Activated naive CD4-positive, alpha-beta T cell treated with anti-CD3 and anti-CD28 coated beads, Interleukin-2, amount 50 U/mL, for 16 hours (primary cell): ENCODE data around the gene ACAP1.
A peak's percentile ranks its signal among the peaks of the same experiment; 100 is the strongest.
"Not testable (repeated sequence)": the region's sequence is repeated elsewhere in the genome, so short reads cannot be mapped to it uniquely, and the experiment has no call there.

ENCODE experiments used
- DNase-seq: peaks from one replicate; pipeline ENCODE4 v3.0.0-alpha.2; 2020

Gene ACAP1

DNA sequence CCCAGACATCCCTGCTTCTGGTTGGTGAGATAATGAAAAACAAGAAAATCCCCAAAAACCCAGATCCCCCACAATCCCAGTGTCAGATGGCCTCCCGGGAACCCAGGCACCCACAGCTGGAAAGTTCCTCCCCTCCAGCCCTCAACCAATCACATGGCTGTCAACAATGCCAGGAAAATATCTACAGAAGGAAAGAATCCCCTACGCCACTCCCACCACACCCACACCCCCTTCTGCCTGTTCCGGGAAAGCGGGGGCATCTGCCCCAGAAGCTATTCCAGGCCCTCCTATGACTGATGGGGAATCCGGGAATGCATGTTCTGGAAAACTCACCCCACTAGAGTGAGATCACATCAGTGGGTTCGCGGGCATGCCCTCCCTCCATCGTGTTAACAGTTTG lies 20.4 kb downstream of the ACAP1 start:
- DNase-seq: no peak

DNA sequence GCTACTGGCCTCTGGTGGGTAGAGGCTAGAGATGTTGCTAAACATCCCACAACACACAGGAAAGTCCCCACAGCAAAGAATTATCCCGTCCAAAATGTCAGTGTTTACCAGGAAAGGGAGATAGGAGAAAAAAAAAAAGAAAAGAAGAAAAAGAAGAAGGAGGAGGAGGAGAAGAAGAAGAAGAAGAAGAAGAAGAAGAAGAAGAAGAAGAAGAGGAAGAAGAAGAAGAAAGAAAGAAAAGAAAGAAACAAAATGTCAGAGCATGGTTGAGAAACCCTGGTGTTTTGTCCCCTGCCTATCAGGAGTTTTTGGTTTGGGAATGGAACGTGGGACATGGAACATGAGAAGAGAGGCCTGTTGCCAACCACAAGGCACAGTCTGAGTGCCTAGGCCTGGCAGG lies 21.1 kb downstream of the ACAP1 start:
- no peak for DNase-seq

DNA sequence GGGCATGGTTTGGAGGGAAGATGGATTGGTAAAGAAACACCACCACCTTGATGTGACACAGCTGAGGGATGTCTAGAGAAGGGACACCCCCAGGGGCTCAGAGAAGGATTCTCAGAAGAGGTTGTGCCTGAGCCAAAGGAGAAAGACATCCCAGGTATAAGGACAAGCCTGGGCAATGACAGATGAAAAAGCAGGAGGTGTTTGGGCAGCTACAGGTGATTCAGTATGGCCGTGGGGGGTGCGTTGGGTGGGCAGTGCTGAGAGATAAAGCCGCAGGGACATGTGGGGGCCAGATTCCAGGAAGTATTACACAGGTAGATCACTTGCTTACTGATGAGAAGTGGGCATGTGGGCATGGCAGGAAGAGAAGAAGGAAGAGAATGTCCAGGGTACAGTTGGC lies 25.6 kb downstream of the ACAP1 start:
- DNase-seq: no peak

DNA sequence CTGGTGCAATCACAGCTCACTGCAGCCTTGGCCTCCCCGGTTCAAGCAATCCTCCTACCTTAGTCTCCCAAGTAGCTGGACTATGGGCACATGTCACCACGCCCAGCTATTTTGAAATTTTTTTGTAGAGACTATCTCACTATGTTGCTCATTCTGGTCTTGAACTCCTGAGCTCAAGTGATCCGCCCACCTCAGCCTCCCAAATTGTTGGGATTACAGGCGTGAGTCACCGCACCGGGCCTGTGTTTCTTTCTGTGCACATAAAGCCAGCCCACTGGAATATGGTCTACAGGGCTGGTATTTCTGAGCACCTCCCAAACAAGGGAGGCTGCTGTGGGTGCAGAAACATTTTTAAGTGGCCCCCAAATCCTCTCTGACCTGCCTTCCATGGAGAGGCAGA lies 27.0 kb downstream of the ACAP1 start:
- no peak for DNase-seq

DNA sequence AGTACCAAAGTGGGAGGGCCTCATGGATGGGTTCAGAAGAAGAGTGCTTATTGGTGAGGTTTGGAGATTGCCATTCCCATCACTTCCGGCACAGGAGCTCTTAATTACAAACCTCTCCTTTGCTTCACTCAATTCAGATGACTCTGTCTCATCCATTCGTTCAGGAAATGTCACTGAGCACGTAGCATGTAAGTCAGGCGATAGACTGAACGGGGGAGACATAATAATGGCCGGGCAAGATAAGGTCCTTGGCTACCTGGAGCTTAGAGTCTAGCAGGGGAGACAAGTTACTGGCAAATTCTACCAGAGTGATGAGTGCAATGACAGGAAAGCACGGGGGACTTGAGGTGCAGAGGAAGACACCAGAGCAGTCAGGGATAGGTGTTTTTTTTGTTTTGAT lies 29.6 kb downstream of the ACAP1 start:
- not testable (repeated sequence) for DNase-seq

DNA sequence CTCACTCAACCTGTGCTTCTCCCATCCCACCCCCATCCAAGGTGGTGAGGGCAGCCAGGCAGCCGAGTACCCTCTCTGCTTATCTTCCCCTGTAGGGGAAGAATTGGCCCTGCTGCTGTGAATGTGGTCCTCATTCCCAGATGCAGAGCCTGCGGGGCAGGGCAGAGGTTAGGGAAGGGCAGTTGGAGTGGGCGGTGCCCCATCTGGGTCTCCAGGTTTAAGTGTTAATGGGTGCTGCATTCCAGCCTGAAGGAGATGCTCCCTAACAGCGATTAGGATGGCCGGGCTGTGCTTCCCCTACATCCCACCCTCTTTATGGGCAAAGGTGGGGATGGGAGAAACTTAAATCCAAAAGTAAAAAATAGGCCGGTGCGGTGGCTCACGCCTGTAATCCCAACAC lies 30.8 kb downstream of the ACAP1 start:
- no peak for DNase-seq

DNA sequence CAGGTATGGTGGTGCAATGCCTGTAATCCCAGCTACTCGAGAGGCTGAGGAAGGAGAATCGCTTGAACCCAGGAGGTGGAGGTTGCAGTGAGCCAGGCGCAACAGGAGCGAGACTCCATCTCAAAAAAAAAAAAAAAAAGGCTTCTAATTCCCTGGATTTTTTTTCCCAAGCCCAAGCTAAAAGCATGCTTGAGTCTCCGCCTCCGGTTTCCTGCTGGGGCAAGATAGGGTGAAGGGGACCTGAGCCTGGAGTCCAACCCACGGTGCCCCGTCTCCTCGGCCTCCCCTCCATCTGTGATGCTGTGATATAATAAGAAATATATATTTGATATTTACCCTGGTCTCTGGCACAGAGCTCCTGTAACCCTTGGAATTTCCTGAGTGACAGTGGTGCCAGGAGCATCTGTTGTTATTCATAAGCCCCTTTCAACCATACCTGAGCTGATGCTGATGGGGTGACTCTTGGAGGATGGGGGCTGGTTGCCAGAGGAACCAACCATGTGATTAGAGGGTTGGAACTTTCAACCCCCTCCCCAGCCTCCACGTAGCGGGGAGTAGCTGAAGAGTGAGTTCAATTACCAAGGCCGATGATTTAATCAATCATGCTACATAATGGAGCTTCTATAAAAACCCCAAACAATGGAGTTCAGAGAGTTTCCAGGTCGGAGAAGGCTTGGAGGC lies 31.7 kb downstream of the ACAP1 start:
- DNase-seq: no peak

DNA sequence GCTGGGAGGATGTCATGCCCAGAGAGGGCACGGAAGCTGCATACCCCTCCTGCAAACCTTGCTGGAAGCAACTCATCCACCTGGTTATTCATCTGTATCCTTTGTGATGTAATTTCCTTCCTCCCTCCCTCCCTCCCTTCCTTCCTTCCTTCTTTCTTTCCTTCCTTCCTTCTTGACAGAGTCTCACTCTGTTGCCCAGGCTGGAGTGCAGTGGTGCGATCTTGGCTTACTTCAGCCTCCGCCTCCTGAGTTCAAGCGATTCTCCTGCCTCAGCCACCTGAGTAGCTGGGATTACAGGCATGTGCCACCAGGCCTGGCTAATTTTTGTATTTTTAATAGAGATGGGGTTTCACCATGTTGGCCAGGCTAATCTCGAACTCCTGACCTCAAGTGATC lies 32.3 kb downstream of the ACAP1 start:
- not testable (repeated sequence) for DNase-seq

DNA sequence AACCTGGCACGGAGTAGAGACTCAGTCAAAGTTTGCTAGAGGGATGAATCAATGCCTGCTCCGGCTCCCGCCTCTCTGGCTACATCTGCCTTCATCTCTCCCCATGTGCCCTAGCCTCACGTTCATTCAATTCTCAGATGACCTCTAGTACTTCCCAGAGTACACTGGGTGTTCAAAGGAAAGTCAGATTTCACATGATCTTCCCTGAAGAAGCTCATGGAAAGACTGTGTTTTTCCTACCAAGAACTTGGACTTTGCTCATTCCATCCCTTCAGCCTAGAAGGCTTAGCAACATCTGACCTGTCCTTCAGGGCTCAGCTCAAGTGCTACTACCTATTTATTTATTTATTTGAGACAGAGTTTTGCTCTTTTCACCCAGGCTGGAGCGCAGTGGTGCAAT lies 33.5 kb downstream of the ACAP1 start:
- no peak for DNase-seq

DNA sequence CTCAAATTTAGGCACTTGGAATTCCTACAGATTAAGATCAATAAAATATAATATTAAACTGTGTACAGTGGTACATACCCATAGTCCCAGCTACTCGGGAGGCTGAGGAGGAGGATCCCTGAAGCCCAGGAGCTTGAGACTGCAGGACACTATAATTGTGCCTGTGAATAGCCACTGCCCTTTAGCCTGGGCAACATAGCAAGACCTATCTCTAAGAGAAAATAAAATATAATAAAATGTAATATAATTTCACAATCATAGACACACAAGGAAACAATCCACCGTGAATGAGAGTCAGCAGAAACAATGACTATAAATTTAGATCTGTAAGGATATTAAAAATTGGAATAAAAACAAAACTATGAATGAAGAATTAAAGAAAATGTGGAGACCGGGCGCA lies 34.5 kb downstream of the ACAP1 start:
- DNase-seq: no peak

DNA sequence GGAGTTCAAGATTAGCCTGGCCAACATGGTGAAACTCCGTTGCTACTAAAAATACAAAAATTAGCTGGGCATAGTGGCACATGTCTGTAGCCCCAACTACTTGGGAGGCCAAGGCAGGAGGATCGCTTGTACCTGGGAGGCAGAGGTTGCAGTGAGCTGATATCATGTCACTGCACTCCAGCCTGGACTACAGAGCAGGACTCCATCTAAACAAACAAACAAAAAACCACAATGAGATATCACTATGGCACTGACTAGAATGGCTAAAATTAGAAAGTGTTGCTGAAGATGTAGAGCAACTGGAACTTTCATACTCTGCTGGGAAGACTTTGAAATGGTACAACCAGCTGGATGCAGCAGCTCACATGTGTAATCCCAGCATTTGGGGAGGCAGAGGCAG lies 38.0 kb downstream of the ACAP1 start:
- no peak for DNase-seq

DNA sequence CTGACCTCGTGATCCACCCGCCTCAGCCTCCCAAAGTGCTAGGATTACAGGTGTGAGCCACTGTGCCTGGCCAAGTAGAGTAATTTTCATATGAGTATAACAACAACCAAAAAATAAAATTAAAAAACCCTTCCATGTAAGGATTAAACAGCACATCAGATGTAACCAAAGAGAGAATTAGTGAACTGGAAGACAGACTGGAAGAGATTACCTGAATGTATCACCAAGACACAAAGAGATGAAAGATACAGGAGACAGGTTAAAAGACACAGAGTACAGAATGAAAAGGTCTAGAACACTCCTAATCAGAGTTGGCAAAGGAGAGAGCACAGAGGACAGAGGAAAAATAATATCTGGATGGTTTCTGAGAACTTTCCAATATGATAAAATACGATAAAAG lies 42.8 kb downstream of the ACAP1 start:
- no peak for DNase-seq

DNA sequence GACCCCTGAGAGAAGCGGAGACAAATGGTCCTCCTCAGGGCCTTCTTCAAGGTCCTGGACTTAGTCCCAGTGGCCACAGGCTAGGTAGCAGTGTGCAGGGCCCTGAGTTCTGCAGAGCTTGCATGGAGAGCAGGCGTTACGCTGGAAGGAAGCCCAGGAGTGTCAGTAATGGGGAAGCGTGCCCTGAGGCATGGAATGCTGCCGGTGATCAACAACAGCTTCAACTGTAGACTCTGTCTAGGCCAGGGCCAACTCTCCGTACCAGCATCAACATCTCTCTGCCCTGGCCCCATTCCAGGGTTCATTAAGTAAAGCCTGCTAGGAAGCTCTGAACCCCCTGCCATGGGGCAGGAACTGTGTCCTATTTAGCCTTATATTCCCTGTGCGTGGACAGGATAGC lies 44.0 kb downstream of the ACAP1 start:
- DNase-seq: no peak

DNA sequence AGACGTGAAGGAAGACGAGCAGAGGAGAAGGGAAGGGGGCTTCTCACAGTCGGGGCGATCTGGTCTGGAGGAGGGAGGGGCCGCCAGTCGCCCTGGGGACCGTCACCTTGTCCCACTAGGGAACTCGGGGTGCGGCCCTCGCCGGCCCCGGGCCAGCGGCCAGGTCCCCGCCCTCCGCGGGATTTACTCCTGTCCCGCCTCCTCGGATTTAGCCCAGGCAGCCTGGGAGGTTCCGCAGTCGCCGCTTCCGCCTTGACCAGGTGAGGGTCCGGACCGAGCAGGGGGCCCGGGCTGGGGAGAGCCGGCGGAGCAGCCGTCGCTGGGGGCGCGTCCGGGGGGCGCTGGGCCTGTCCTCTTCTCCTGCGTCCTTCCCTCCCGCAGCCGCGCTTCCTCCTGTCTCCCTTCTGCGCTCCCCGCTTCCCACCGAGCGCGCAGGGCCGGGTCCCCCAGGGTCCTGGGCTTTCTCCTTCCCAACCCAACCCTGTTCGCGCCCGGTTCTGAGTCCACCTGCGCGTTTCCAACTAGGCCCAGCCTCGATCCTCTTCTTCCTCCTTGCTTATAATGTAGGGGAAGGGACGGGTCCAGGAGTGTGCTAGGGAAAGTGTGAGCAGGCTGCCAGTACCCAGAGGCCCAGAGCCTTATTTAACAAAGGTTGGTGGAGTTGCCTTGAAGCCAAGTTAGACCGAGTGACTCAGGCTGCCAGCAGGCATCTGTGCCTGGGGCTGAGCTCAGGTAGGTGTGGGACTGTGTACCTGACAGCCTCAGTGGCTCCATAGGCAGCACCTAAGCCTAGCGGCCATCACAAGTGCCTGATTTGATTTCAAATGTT lies 44.7 kb downstream of the ACAP1 start, which contains the start of gene TNK1:
TNK1 (plus strand) TSS at position 235 of the 829 bp plus-strand sequence. CDS start 1,838 bp downstream, outside the sequence.
- DNase-seq: no peak

DNA sequence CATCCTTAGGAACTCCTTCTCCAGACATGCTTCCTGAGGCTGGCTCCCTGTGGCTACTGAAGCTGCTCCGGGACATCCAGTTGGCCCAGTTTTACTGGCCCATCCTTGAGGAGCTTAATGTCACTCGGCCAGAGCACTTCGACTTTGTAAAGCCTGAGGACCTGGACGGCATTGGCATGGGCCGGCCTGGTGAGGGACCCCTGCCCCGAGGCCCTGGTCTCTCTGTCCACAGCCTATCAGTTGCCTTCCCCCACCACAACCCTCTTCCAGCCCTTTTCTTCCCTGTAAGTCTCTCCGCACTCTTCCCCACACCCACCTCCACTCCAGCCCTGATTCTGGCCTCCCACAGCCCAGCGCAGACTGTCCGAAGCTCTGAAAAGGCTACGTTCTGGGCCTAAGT lies 46.6 kb downstream of the ACAP1 start:
- no peak for DNase-seq

DNA sequence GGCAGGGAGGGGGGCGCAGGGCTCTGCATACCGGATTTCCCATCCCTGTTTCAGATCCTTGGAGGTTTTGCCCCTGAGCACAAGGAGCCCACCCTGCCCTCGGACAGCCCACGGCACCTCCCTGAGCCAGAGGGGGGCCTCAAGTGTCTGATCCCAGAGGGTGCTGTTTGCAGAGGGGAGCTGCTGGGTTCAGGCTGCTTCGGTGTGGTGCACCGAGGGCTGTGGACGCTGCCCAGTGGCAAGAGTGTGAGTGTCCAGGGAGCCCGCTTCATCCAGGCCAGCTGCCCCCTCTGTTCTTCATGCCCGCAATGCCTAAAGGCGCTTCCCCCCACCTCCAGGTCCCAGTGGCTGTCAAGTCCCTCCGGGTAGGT lies 47.0 kb downstream of the ACAP1 start:
- no peak for DNase-seq

DNA sequence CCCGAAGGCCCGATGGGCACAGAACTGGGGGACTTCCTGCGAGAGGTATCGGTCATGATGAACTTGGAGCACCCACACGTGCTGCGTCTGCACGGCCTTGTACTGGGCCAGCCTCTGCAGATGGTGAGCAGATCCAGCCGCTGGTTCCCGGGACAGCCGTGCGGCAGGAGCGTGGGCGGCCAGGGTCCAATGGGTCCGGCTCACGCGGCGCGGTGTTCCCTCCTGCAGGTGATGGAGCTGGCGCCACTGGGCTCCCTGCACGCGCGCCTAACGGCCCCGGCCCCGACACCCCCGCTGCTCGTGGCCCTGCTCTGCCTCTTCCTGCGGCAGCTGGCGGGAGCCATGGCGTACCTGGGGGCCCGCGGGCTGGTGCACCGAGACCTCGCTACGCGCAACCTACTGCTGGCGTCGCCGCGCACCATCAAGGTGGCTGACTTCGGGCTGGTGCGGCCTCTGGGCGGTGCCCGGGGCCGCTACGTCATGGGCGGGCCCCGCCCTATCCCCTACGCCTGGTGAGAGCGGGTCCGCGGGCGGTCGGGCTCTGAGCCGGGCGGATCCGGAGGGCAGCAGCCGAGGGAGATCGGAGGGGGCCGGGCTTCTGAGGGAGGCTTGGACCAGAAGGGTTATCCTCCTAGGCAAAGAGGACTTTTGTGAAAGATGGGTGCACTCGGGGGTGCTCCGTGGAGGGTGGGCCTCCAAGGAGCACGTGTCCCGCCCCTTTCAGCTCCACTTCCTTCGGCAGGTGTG lies 47.6 kb downstream of the ACAP1 start:
- peak; percentile 82 for DNase-seq

DNA sequence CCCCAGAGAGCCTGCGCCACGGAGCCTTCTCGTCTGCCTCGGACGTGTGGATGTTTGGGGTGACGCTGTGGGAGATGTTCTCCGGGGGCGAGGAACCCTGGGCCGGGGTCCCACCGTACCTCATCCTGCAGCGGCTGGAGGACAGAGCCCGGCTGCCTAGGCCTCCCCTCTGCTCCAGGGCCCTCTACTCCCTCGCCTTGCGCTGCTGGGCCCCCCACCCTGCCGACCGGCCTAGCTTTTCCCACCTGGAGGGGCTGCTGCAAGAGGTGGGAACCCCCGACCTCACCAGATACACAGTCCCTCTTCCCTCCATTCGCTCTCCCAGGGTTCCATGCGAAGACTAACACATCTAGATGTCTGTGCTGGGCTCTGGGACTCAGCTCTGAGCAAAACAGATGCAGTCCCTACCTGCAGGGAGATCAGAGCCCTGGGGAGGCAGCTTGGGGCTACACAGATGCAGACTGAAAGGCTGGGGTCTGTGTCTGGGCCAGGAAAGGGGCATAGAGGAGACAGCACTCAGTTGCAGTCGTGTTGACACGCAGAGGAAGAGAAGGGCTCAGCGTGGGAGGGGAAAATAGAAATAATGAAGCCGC lies 48.3 kb downstream of the ACAP1 start:
- no peak for DNase-seq

DNA sequence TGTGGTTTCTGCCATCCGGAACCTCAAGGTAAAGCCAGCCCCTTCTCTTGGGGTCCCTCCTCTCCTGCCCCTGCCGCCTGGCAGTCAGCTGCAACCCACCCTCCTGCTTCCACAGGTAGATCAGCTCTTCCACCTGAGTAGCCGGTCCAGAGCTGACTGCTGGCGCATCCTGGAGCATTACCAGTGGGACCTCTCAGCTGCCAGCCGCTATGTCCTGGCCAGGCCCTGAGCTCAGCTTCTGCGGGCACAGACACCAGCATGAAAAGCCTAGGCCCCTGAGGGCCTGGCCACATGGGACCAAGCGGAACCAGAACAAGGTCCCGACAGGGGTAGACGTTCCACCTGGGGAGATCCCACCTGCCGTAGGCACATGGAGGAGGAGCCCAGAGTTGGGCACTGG lies 52.5 kb downstream of the ACAP1 start:
- no peak for DNase-seq

DNA sequence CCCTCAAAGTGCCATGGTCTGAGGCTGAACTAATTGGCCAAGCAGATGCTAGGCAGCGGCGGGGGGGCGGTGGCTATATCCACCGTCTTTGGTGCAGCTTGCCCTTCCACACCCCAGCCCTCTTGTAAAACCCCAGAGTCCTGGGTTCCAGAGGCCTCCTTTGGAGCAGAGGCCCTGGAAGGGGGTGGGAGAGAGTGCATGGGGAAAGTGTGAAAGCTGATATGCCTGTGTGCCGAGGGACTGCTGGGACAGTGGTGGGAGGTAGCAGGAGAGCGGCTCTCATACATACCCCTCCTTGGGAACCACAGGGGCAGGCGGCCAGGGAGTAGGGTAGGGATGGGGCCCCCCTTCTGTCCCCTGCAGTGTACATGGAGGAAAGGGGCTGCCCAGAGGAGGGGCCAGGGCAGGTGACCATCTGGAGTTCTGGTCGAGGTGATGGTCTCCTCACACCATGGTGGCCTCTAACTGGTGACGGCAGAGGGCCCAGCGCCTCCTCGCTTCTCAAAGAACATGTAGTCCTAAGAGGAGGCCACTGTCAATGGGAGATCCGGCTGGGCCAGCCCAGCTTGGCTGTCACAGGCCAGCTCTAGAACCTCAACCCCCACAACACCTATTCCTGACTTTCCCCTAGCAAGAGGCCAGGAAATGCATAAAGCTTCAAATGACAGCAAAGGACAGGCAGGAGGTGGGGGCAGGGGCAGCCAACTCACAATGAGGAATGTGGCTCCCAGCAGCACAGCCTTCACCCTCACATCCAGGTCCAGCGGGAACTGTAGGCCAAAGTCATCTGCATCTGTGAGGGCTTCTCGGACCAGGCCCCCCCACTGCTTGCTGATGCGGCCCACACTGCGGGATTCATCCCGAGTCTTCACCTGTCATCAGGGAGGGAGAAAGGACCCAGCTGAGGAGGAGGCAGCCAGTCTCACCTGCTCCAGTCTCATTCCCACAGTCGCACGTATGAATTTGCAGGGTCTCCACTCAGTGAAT lies 53.9 kb downstream of the ACAP1 start:
- DNase-seq: no peak

DNA sequence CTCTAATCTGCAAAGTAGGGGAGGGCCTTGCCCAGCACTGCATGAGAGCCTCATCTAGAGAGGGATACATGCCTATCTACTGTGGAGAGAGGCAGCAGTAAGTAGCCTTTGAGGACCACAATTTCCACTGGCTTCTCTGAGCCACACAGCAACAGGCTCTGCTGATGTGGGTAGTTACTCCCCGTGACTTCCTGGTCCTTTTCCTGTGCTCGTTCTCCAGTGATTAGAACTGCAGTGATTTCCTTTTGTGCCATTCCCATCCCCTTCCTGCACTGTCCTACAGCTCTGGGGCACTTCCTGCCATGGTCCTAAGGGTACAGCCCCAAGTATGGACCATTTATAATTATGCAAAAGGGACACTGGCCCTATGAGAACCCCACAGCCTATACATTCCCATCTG lies 55.0 kb downstream of the ACAP1 start:
- DNase-seq: no peak
